Calu3 (cell line): ENCODE data around the gene DNAI1. TPM values are rescaled to one million over a fixed set of nuclear protein-coding genes. Genes with fewer than 3 reads are reported as not detected.

Source experiments
- BruUV-seq: library from RNA; stranded (reverse); fragments of 400-500 nt; replicated peaks from 2 replicates; lab custom pipeline; 2021; lab: Mats Ljungman, UMichigan
- CTCF ChIA-PET: fragments of 300-600 bp; sonication (Branson Sonifier 250); formaldehyde crosslinking; loops from one replicate; lab custom pipeline; 2022; ENCODE audit warnings: antibody characterized with exemption; lab: Charles Lee
- DNase-seq: peaks from one replicate; pipeline ENCODE4 v3.0.0; 2022
- H3K27ac Mint-ChIP-seq: one replicate; pipeline ENCODE4 v1.8.0; 2022; ENCODE audit warnings: mixed read lengths; ENCODE audit not compliant: unreplicated experiment
- H3K27me3 Mint-ChIP-seq: one replicate; pipeline ENCODE4 v1.8.0; 2022; ENCODE audit warnings: mixed read lengths; ENCODE audit not compliant: unreplicated experiment
- H3K36me3 Mint-ChIP-seq: one replicate; pipeline ENCODE4 v1.8.0; 2022; ENCODE audit warnings: mild to moderate bottlenecking, moderate library complexity, mixed read lengths; ENCODE audit not compliant: insufficient read depth, unreplicated experiment
- H3K4me1 Mint-ChIP-seq: one replicate; pipeline ENCODE4 v1.8.0; 2022; ENCODE audit warnings: mild to moderate bottlenecking, low read depth, mixed read lengths; ENCODE audit not compliant: unreplicated experiment
- H3K4me3 Mint-ChIP-seq: one replicate; pipeline ENCODE4 v1.8.0; 2022; ENCODE audit warnings: mild to moderate bottlenecking, low read depth, moderate library complexity, mixed read lengths; ENCODE audit not compliant: unreplicated experiment
- H3K9me3 Mint-ChIP-seq: one replicate; pipeline ENCODE4 v1.8.0; 2022; ENCODE audit warnings: low read depth, mixed read lengths; ENCODE audit not compliant: unreplicated experiment
- CTCF ChIP-seq: fragments of 200-600 bp; IDR thresholded peaks from one replicate; pipeline ENCODE4 v1.8.0; 2022; ENCODE audit warnings: antibody characterized with exemption; ENCODE audit not compliant: unreplicated experiment
- intact Hi-C: fragments of 100-400 bp; cut with micrococcal nuclease; formaldehyde crosslinking; loops from one replicate; pipeline ENCODE4 v1.10.0; 2022; ENCODE audit not compliant: unreplicated experiment
- total RNA-seq: library from RNA; stranded (reverse); gene quantifications from 2 replicates; pipeline ENCODE4 v1.2.3, GENCODE V29; 2022

Gene DNAI1
- total RNA-seq, 1 experiment from 2014 or later: not detected

GRCh38 chr9:34440017-34440416 is 18.6 kb upstream of the DNAI1 start:
- CTCF ChIA-PET: interaction anchor here (0.7 kb wide), 1 partner anchor 84 kb away, joined by 3 read pairs; no protein-coding TSS in a partner anchor
- peaks cover 8% of the 10 kb centered on the region for H3K4me1 Mint-ChIP-seq
- H3K36me3 Mint-ChIP-seq: no peaks in the 10 kb centered on the region
- DNase-seq: no peak
- H3K9me3 Mint-ChIP-seq: no peaks in the 10 kb centered on the region
- no peaks in the 10 kb centered on the region for H3K27me3 Mint-ChIP-seq
- H3K27ac Mint-ChIP-seq: no peak overlapping the region
- no TSS peak for BruUV-seq
- no peak for TF ChIP-seq CTCF
- intact Hi-C loops: no loop called here
- no peak overlapping the region for H3K4me3 Mint-ChIP-seq

DNA sequence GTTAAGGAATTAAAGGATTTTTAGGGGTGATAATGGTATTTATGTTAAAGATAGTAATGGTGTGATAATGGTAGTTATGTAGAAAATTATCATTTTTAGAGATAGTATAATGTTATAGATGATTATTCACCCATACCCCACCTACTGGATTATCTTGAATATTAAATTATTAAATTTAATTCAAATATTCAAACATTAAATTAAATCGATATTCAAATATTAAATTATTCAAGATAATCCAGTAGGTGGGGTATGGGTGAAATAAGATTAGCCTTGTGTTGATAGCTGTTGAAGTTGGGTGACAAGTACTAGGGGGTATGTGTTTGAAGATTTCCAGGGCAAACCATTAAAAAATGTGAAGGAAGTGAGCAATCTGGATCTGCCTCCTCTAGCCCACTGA is 15.8 kb upstream of the DNAI1 start:
- Mint-ChIP-seq H3K9me3 (no peaks in the 10 kb centered on the region), H3K4me3 (no peak overlapping the region), H3K36me3 (no peaks in the 10 kb centered on the region), H3K27ac (no peak overlapping the region), H3K4me1 (peaks cover 8% of the 10 kb centered on the region), H3K27me3 (no peaks in the 10 kb centered on the region)
- no peak for DNase-seq
- no TSS peak for BruUV-seq
- CTCF ChIA-PET: no interaction called here
- no peak for TF ChIP-seq CTCF
- intact Hi-C loops: no loop called here

DNA sequence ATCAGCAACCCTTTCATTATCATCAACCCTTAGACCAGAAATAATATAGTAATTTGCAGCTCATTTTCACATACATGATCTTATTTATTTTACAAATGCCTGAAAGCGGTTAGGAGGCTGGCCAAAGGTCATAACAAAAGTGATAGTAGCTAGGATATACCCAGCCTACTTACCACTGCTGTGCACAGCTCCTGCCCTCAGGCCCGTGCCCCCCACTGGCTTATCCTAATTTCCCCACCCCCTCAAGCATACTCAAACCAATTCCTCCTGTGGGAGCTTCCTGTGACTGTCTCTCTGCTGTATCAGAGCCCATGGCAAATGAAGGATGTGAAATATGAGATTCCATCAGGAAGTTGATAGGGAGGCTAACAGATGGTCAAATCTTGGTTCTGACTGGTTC is 15.1 kb upstream of the DNAI1 start:
- no peak for TF ChIP-seq CTCF
- Mint-ChIP-seq H3K9me3 (no peaks in the 10 kb centered on the region), H3K4me3 (no peak overlapping the region), H3K27me3 (no peaks in the 10 kb centered on the region), H3K27ac (no peak overlapping the region), H3K36me3 (no peaks in the 10 kb centered on the region), H3K4me1 (peaks cover 8% of the 10 kb centered on the region)
- intact Hi-C loops: no loop called here
- BruUV-seq: no TSS peak
- no peak for DNase-seq
- CTCF ChIA-PET: no interaction called here

GRCh38 chr9:34443976-34444375 is 14.6 kb upstream of the DNAI1 start:
- BruUV-seq: no TSS peak
- intact Hi-C loops: no loop called here
- TF ChIP-seq CTCF: no peak
- Mint-ChIP-seq H3K27me3 (no peaks in the 10 kb centered on the region), H3K27ac (no peak overlapping the region), H3K4me1 (peaks cover 8% of the 10 kb centered on the region), H3K9me3 (no peaks in the 10 kb centered on the region), H3K4me3 (no peak overlapping the region), H3K36me3 (no peaks in the 10 kb centered on the region)
- no peak for DNase-seq
- CTCF ChIA-PET: no interaction called here
